Smooth muscle cell (in vitro differentiated cells): ENCODE results near the gene CAMTA1. TPM values are rescaled to one million over a fixed set of nuclear protein-coding genes. Genes with fewer than 3 reads are reported as not detected.

Experiments
- DNase-seq: peaks from one replicate; lab custom pipeline; 2025; ENCODE audit not compliant: unreplicated experiment; lab: John Stamatoyannopoulos, UW
- H2AFZ ChIP-seq: fragments of 200-600 bp; sonication (generic); 2 replicates; pipeline ENCODE4 v1.6.0; 2016; ENCODE audit warnings: antibody characterized with exemption, low read depth, mild to moderate bottlenecking
- H3F3A ChIP-seq: fragments of 200-600 bp; sonication (generic); 2 replicates; pipeline ENCODE4 v1.6.0; 2017; ENCODE audit warnings: antibody characterized with exemption, low read depth
- H3K27ac ChIP-seq: fragments of 200-600 bp; sonication (generic); 2 replicates; pipeline ENCODE4 v1.5.1; 2016; ENCODE audit warnings: low read depth, mild to moderate bottlenecking
- H3K27me3 ChIP-seq: fragments of 200-600 bp; sonication (generic); 2 replicates; pipeline ENCODE4 v1.6.1; 2016; ENCODE audit warnings: low read depth, mild to moderate bottlenecking
- H3K36me3 ChIP-seq: fragments of 200-600 bp; sonication (generic); 2 replicates; pipeline ENCODE4 v1.5.1; 2016; ENCODE audit warnings: low read depth
- H3K4me1 ChIP-seq: fragments of 200-600 bp; sonication (generic); 2 replicates; pipeline ENCODE4 v1.5.1; 2016; ENCODE audit warnings: low read depth
- H3K4me2 ChIP-seq: fragments of 200-600 bp; sonication (generic); 2 replicates; pipeline ENCODE4 v1.6.0; 2016; ENCODE audit warnings: mild to moderate bottlenecking
- H3K4me3 ChIP-seq: fragments of 200-600 bp; sonication (generic); 2 replicates; pipeline ENCODE4 v1.5.1; 2016; ENCODE audit warnings: mild to moderate bottlenecking
- H3K79me2 ChIP-seq: fragments of 200-600 bp; sonication (generic); 2 replicates; pipeline ENCODE4 v1.6.0; 2016; ENCODE audit warnings: low read depth, mild to moderate bottlenecking
- H3K9ac ChIP-seq: fragments of 200-600 bp; sonication (generic); 2 replicates; pipeline ENCODE4 v1.6.0; 2016; ENCODE audit warnings: low read depth
- H3K9me3 ChIP-seq: fragments of 200-600 bp; sonication (generic); replicated peaks from 2 replicates; pipeline ENCODE4 v1.5.1; 2016; ENCODE audit warnings: low read depth
- H4K20me1 ChIP-seq: fragments of 200-600 bp; sonication (generic); 2 replicates; pipeline ENCODE4 v1.6.0; 2016; ENCODE audit warnings: low read depth
- CTCF ChIP-seq: fragments of 200-600 bp; sonication (generic); IDR thresholded peaks from 2 replicates; pipeline ENCODE4 v1.5.1; 2017; ENCODE audit warnings: borderline replicate concordance, mild to moderate bottlenecking, antibody characterized with exemption; ENCODE audit not compliant: insufficient read depth, poor library complexity, severe bottlenecking
- WGBS: methylation state at CpG from one replicate; pipeline ENCODE4 v1.1.7; 2016; ENCODE audit warnings: low lambda C conversion rate; 5-methylcytosine and 5-hydroxymethylcytosine counted together
- polyA plus RNA-seq: library from polyadenylated mRNA; unstranded; fragments of >200 nt; fragmentation: Nextera tagmentation; extraction: Ambion mirVana; gene quantifications from 2 replicates; pipeline ENCODE4 v1.2.1, GENCODE V29; 2016
- total RNA-seq: library from RNA; depleted of rRNA; stranded (reverse); fragments of >200 nt; gene quantifications from 2 replicates; pipeline ENCODE4 v1.2.3, GENCODE V29; 2014

CAMTA1 gene
- total and polyA plus RNA-seq, 2 experiments from 2014 or later = 139 to 145 TPM

DNA sequence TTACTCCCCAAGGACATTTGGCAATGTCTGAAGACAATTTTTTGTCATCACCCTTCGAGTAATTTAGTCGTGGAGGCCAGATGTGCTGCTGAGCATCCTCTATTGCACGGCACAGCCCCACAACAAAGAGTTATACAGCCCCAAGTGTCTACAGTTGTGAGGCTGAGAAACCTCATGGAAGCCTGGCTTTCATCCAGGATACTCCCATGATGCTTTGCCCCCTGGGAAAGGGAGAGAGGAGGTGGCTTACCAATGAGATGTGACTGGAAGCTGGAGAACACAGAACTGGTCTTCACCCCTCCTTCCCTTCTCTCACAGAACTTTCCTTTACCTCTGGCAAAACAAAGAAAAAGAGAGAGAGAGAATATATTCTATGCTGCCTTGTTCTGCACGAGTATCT is 834.9 kb downstream of the CAMTA1 start:
- 85% methylated on average over 4 of the region's 4 CpGs for WGBS
- Histone ChIP-seq H2AFZ (no peak overlapping the region), H3F3A (no peaks in the 10 kb centered on the region), H3K27me3 (no peaks in the 10 kb centered on the region), H4K20me1 (no peaks in the 10 kb centered on the region), H3K9ac (no peak overlapping the region), H3K9me3 (no peaks in the 10 kb centered on the region), H3K27ac (no peak overlapping the region), H3K36me3 (no peaks in the 10 kb centered on the region), H3K4me3 (no peak overlapping the region), H3K4me1 (no peaks in the 10 kb centered on the region), H3K4me2 (no peak overlapping the region), H3K79me2 (no peaks in the 10 kb centered on the region)
- TF ChIP-seq CTCF = no peak
- DNase-seq = no peak

DNA sequence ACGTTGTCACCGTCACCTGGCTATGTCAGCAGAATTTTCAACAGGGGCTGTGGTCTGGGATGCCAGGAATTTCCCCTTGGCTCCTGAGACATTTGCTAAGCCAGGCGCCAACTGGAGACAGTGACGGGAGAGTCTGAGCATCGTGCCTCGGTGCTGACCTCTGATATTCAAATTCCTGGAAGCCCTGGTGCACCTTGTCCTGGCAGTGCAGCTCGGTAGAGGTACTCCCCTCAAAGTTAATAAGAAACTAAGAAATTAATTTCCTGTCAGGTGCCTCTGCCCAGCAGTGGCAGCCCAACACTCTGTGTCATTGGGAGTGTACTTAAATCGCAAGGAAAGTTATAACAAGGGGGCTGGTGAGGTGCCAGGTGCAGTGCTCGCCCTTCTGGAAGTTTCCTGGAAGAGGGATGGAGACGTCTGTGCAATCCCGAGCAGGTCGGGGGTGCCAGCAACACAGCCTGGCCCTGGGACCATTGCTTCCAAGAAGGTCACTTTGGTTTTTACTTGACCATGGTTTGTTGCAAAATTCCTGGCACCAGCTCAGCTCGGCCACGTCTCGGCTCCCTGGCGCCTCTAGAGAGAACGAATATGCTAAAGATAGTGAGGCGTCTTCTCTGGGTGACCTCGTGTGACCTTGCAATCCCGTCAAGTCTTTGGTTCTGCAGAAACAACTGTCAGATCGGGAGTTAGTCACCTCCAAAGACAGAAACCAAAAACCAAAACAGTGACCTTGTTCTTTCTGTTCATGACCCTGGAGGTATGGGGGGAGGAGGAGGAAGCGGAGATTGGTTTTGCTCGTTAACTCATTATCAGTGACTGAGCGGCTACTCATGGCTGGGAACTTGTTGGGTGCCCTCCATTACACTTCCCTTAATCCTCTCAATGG is 836.3 kb downstream of the CAMTA1 start:
- H3K79me2 ChIP-seq = no peaks in the 10 kb centered on the region
- no peaks in the 10 kb centered on the region for H4K20me1 ChIP-seq
- H3K4me3 ChIP-seq = no peak overlapping the region
- TF ChIP-seq CTCF = no peak
- H3K9me3 ChIP-seq = no peaks in the 10 kb centered on the region
- DNase-seq = no peak
- 71% methylated on average over 24 of the region's 24 CpGs for WGBS
- H3K27me3 ChIP-seq = peaks cover 8% of the 10 kb centered on the region
- no peaks in the 10 kb centered on the region for H3K36me3 ChIP-seq
- H3F3A ChIP-seq = no peaks in the 10 kb centered on the region
- no peak overlapping the region for H3K9ac ChIP-seq
- H3K4me2 ChIP-seq = no peak overlapping the region
- H3K27ac ChIP-seq = no peak overlapping the region
- H2AFZ ChIP-seq = no peak overlapping the region
- no peaks in the 10 kb centered on the region for H3K4me1 ChIP-seq

DNA sequence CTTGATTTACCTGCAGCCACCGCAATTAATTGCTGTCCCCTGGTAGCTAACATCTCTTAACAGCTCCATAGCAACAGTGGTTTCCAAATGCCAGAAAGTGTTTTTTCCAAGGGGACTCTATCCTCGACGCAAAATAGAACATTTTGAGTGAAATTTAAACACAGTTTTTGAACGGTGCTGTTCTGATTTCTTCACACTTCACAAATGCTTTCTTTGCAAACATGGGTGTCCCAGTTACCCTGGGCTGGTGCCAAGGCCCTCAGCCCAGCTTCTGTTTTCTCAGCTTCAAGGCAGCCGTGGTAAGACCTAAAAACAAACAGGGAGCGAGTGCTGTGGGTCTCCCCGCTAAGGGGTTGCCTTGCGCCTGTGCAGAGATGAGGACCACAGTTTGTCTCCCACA is 838.6 kb downstream of the CAMTA1 start:
- no peak overlapping the region for H3K27ac ChIP-seq
- DNase-seq = no peak
- no peak overlapping the region for H3K9ac ChIP-seq
- H3K4me3 ChIP-seq = no peak overlapping the region
- 93% methylated on average over 8 of the region's 8 CpGs for WGBS
- peaks cover 9% of the 10 kb centered on the region for H3K27me3 ChIP-seq
- H3K9me3 ChIP-seq = no peaks in the 10 kb centered on the region
- H3F3A ChIP-seq = no peaks in the 10 kb centered on the region
- no peaks in the 10 kb centered on the region for H3K79me2 ChIP-seq
- no peak overlapping the region for H2AFZ ChIP-seq
- no peaks in the 10 kb centered on the region for H3K4me1 ChIP-seq
- H3K4me2 ChIP-seq = no peak overlapping the region
- no peaks in the 10 kb centered on the region for H3K36me3 ChIP-seq
- H4K20me1 ChIP-seq = no peaks in the 10 kb centered on the region
- TF ChIP-seq CTCF = no peak
